GM20000 (cell line): Measurements from ENCODE around the gene ZNF672.

Experiments used
- DNase-seq: peaks from one replicate; pipeline ENCODE4 v3.0.0; 2012; ENCODE audit warnings: low spot score
- TF ChIP-seq, protein P1 (sequence below): IDR thresholded peaks from 2 replicates; pipeline ENCODE4 v1.5.1; 2012; ENCODE audit warnings: mild to moderate bottlenecking, control low read depth; ENCODE audit errors: extremely low read depth, missing control alignments

The ZNF672 gene

DNA sequence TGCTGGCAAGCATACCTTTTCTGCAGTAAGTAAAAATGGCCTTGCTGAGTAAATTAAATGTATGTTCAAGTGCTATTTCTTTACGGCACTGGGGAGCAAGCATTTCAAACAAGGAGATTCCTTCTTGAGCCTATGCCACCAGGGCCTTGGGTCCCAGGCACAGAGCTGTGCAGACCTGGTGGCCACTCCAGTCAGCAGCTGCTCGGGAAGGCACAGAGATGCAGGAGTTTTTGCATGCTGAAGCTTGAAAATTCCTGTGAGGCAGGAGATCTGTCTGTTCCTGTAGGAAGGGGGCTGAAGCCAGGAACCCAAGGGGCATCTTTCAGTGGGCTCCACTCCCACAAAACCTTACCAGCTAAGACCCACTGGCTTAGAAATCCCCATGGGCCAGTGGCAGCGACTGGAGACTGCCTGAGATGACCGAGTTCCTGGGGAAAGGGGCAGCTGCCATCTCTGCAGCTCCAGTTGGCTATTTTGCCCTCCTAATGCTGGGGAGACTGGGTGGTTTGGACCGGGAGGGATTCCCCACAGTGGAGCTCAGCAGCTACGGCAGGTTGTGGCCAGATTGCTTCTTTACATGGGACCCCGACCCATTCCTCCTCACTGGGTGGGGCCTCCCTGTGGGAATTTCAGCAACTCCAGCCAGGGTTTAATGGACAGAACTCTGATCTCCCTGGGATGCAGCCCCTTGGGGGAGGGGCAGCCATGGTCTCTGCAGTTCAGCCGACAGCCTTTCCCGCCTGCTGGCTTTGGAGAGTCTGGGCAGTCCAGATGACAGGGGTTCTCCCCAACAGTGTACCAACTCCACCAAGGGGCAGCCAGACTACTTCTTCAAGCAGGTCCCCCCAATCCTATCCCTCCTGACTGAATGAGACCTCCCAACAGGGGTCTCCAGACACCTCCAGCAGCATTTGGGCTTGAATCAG lies 59.7 kb downstream of the ZNF672 start:
- DNase-seq = no peak
- TF ChIP-seq, protein P1, sequence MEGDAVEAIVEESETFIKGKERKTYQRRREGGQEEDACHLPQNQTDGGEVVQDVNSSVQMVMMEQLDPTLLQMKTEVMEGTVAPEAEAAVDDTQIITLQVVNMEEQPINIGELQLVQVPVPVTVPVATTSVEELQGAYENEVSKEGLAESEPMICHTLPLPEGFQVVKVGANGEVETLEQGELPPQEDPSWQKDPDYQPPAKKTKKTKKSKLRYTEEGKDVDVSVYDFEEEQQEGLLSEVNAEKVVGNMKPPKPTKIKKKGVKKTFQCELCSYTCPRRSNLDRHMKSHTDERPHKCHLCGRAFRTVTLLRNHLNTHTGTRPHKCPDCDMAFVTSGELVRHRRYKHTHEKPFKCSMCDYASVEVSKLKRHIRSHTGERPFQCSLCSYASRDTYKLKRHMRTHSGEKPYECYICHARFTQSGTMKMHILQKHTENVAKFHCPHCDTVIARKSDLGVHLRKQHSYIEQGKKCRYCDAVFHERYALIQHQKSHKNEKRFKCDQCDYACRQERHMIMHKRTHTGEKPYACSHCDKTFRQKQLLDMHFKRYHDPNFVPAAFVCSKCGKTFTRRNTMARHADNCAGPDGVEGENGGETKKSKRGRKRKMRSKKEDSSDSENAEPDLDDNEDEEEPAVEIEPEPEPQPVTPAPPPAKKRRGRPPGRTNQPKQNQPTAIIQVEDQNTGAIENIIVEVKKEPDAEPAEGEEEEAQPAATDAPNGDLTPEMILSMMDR = no peak
